MM.1S (cell line): Measurements from ENCODE around the gene CBR4.

ENCODE experiments used
- DNase-seq: peaks from one replicate; pipeline ENCODE4 v3.0.0-alpha.2; 2015
- H2AFZ ChIP-seq: fragments of 300-600 bp; sonication (generic); 2 replicates; pipeline ENCODE4 v1.6.0; 2016; ENCODE audit warnings: antibody characterized with exemption, low read length
- H3F3A ChIP-seq: fragments of 300-600 bp; sonication (generic); 2 replicates; pipeline ENCODE4 v1.6.1; 2016; ENCODE audit warnings: mild to moderate bottlenecking, antibody characterized with exemption, low read length, moderate library complexity, mixed read lengths; ENCODE audit not compliant: insufficient read depth
- H3K27ac ChIP-seq: fragments of 300-600 bp; sonication (generic); 2 replicates; pipeline ENCODE4 v1.5.1; 2016; ENCODE audit warnings: mild to moderate bottlenecking, low read length
- H3K27me3 ChIP-seq: fragments of 300-600 bp; sonication (generic); replicated peaks from 2 replicates; pipeline ENCODE4 v1.6.0; 2016; ENCODE audit warnings: low read length; ENCODE audit not compliant: insufficient read depth
- H3K36me3 ChIP-seq: fragments of 300-600 bp; sonication (generic); replicated peaks from 2 replicates; pipeline ENCODE4 v1.6.1; 2016; ENCODE audit warnings: mild to moderate bottlenecking, low read length, mixed read lengths; ENCODE audit not compliant: insufficient read depth
- H3K4me1 ChIP-seq: fragments of 300-600 bp; sonication (generic); 2 replicates; pipeline ENCODE4 v1.6.1; 2016; ENCODE audit warnings: low read length, mixed read lengths
- H3K4me2 ChIP-seq: fragments of 300-600 bp; sonication (generic); 2 replicates; pipeline ENCODE4 v1.6.0; 2016; ENCODE audit warnings: low read depth, low read length
- H3K4me3 ChIP-seq: fragments of 300-600 bp; sonication (generic); 2 replicates; pipeline ENCODE4 v1.5.1; 2016; ENCODE audit warnings: low read length, mixed read lengths
- H3K79me2 ChIP-seq: fragments of 300-600 bp; sonication (generic); 2 replicates; pipeline ENCODE4 v1.6.1; 2016; ENCODE audit warnings: mixed run types, low read length, mixed read lengths
- H3K9ac ChIP-seq: fragments of 300-600 bp; sonication (generic); 2 replicates; pipeline ENCODE4 v1.6.1; 2016; ENCODE audit warnings: low read length, mixed read lengths
- H3K9me2 ChIP-seq: fragments of 300-600 bp; sonication (generic); replicated peaks from 2 replicates; pipeline ENCODE4 v1.6.1; 2016; ENCODE audit warnings: mild to moderate bottlenecking, low read length, mixed read lengths; ENCODE audit not compliant: insufficient read depth
- H3K9me3 ChIP-seq: fragments of 300-600 bp; sonication (generic); replicated peaks from 2 replicates; pipeline ENCODE4 v1.6.1; 2016; ENCODE audit warnings: mild to moderate bottlenecking, low read length, mixed read lengths; ENCODE audit not compliant: insufficient read depth
- H4K20me1 ChIP-seq: fragments of 300-600 bp; sonication (generic); 2 replicates; pipeline ENCODE4 v1.6.1; 2016; ENCODE audit warnings: mild to moderate bottlenecking, low read length, moderate library complexity, mixed read lengths; ENCODE audit not compliant: insufficient read depth
- CTCF ChIP-seq: fragments of 300-600 bp; sonication (generic); IDR thresholded peaks from 2 replicates; pipeline ENCODE4 v1.5.1; 2016; ENCODE audit warnings: antibody characterized with exemption, low read length, mixed read lengths
- EZH2 ChIP-seq: fragments of 300-600 bp; sonication (generic); optimal IDR thresholded peaks from 2 replicates; pipeline ENCODE3; 2017; ENCODE audit warnings: low read depth, mild to moderate bottlenecking, antibody characterized with exemption, low read length, mixed read lengths
- EZH2phosphoT487 ChIP-seq: fragments of 300-600 bp; sonication (generic); IDR thresholded peaks from 2 replicates; pipeline ENCODE4 v1.6.1; 2018; ENCODE audit warnings: antibody characterized with exemption, low read length

CBR4 gene

DNA sequence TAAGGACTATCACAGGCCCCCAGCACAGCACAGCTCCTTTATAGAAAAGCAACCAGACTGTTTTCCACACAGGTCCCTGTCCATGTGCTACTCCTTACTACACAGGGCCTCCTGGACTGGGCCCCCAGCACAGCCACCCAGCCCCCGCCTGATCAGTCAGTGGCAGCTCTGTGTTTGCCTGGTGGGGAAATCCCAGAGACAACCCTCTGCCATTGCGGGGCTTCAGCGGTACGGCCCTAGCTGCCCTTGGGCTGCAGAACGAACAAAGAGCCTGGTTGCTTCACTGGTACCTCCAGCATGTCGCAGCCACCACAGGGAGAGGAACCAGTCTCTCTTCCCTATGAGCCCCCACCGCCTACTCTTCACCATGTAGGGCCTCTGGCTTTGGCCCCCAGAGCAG lies 30.7 kb downstream of the CBR4 start:
- Histone ChIP-seq H3K9me3 (no peaks in the 10 kb centered on the region), H3K27me3 (no peaks in the 10 kb centered on the region), H2AFZ (no peak overlapping the region), H3K9me2 (no peaks in the 10 kb centered on the region), H3K79me2 (no peaks in the 10 kb centered on the region), H3K9ac (no peak overlapping the region), H3F3A (no peaks in the 10 kb centered on the region), H3K4me3 (no peak overlapping the region), H3K27ac (no peak overlapping the region), H4K20me1 (no peaks in the 10 kb centered on the region), H3K4me2 (no peak overlapping the region), H3K4me1 (no peaks in the 10 kb centered on the region), H3K36me3 (no peaks in the 10 kb centered on the region)
- DNase-seq: no peak
- TF ChIP-seq EZH2phosphoT487 (no peak), EZH2 (no peak), CTCF (no peak)

- Histone ChIP-seq H3K27me3 (no peaks in the 10 kb centered on the region), H3K9me3 (no peaks in the 10 kb centered on the region), H3K9me2 (no peaks in the 10 kb centered on the region), H3K4me2 (no peak overlapping the region), H3K79me2 (no peaks in the 10 kb centered on the region), H3F3A (no peaks in the 10 kb centered on the region), H3K9ac (no peak overlapping the region), H4K20me1 (no peaks in the 10 kb centered on the region), H3K4me1 (no peaks in the 10 kb centered on the region), H2AFZ (no peak overlapping the region), H3K27ac (no peak overlapping the region), H3K36me3 (no peaks in the 10 kb centered on the region), H3K4me3 (no peak overlapping the region)
- no peak for TF ChIP-seq EZH2phosphoT487
- no peak for TF ChIP-seq EZH2
- TF ChIP-seq CTCF: no peak
- no peak for DNase-seq
These were observed 31.9 kb downstream of the CBR4 start for GRCh38 chr4:168978001-168978700.

DNA sequence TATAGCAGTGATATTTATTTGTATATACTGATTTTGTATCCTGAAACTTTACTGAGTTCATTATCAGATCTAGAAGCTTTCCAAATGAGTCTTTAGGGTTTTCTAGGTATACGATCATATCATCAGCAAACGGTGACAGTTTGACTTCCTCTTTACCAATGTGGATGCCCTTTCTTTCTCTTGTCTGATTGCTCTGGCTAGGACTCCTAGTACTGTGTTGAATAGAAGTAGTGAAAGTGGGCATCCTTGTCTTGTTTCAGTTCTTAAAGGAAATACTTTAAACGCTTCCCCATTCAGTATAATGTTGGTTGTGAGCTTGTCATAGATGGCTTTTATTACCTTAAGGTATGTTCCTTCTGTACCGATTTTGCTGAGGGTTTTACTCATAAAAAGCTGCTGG lies 37.5 kb downstream of the CBR4 start:
- no peaks in the 10 kb centered on the region for H4K20me1 ChIP-seq
- no peak overlapping the region for H3K4me3 ChIP-seq
- no peaks in the 10 kb centered on the region for H3K4me1 ChIP-seq
- TF ChIP-seq CTCF: no peak
- TF ChIP-seq EZH2phosphoT487: no peak
- no peak for TF ChIP-seq EZH2
- H3K9me3 ChIP-seq: no peaks in the 10 kb centered on the region
- H3F3A ChIP-seq: no peaks in the 10 kb centered on the region
- no peaks in the 10 kb centered on the region for H3K9me2 ChIP-seq
- DNase-seq: no peak
- no peak overlapping the region for H3K4me2 ChIP-seq
- H3K9ac ChIP-seq: no peak overlapping the region
- no peaks in the 10 kb centered on the region for H3K36me3 ChIP-seq
- no peak overlapping the region for H2AFZ ChIP-seq
- no peaks in the 10 kb centered on the region for H3K79me2 ChIP-seq
- H3K27ac ChIP-seq: no peak overlapping the region
- no peaks in the 10 kb centered on the region for H3K27me3 ChIP-seq
